GM11168 (cell line): Measurements from ENCODE around the gene SLC23A3.
"Not testable (repeated sequence)": the region's sequence is repeated elsewhere in the genome, so short reads cannot be mapped to it uniquely, and the experiment has no call there.

ENCODE experiments used
- in situ Hi-C: fragments of 300-500 bp; cut with MboI; formaldehyde crosslinking; loops from one replicate; pipeline ENCODE4 v1.12.0; 2022; ENCODE audit warnings: low sequenced_read_pairs; ENCODE audit not compliant: unreplicated experiment

Gene SLC23A3

DNA sequence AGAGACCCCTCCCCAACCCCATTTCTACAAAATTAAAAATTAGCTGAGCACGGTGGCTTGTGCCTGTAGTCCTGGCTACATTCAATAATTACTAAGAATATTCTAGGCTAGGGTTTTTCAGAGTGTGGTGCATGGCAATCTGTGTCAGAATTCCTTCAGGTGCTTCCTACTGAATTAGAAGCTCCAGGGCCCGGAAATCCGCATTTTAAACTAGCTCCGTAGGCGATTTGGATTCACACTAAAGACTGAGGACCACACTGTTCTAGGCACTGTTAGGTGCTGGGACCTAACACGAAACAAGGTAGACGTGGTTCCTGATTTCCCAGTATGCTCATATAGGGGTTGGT lies 36.1 kb upstream of the SLC23A3 start:
- in situ Hi-C loops: no loop called here

DNA sequence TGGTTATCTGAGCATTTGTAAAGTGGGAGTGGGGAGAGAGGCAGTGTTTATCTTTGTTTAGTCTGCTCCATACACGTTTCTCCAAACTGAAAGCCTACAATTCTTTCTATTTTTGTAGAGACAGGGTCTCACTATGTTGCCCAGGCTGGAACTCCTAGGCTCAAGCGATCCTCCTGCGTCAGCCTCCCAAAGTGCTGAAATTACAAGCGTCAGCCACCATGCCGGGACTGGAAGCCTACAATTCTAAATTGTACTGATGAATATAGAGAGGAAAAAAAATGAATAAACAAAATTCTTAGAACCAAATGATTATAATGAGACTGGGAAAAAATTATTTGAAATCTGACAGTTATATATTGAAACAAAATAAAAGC lies 35.3 kb upstream of the SLC23A3 start:
- in situ Hi-C loops: no loop called here

DNA sequence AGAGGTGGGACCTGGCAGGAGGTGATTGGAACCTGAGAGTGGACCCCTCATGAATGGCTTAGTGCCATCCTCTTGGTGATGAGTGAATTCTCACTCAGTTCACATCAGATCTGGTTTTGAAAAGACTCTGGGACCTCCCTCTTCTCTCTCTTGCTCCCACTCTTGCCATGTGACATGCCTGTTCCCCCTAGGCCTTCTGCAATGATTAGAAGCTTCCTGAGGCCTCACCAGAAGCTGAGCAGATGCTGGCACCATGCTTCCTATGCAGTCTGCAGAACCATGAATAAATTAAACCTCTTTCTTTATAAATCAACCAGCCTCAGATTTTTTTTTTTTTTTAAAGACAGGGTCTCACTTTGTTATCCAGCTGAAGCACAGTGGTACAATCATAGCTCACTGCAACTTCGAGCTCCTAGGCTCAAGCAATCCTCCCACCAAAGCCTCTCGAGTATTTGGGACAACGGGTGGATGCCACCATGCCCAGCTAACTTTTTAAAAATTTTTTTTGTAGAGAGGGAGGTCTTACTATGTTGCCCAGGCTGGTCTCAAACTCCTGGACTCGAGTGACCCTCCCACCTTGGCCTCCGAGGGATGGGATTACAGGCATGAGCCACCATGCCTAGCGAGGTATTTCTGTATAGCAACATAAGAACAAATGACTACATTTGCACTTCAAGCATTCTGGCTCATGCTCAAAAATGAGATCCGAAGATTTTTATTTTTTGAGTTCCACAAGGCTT lies 34.8 kb upstream of the SLC23A3 start:
- in situ Hi-C loops: no loop called here

GRCh38 chr2:219201331-219201730 lies 31.5 kb upstream of the SLC23A3 start:
- in situ Hi-C loops: not testable (repeated sequence)

DNA sequence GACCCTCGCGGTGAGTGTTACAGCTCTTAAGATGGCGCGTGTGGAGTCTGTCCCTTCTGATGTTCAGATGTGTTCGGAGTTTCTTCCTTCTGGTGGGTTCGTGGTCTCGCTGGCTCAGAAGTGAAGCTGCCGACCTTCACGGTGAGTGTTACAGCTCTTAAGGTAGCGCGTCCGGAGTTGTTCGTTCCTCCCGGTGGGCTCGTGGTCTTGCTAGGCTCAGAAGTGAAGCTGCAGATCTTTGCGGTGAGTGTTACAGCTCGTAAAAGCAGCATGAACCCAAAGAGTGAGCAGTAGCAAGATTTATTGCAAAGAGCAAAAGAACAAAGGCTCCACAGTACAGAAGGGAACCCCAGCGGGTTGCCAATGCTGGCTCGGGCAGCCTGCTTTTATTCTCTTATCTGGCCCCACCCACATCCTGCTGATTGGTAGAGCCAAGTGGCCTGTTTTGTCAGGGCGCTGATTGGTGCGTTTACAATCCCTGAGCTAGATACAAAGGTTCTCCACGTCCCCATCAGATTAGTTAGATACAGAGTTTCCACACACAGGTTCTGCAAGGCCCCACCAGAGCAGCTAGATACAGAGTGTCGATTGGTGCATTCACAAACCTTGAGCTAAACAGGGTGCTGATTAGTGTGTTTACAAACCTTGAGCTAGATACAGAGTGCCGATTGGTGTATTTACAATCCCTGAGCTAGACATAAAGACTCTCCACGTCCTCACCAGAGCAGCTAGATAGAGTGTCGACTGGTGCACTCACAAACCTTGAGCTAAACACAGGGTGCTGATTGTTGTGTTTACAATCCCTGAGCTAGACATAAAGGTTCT lies 30.9 kb upstream of the SLC23A3 start:
- in situ Hi-C loops: not testable (repeated sequence)

DNA sequence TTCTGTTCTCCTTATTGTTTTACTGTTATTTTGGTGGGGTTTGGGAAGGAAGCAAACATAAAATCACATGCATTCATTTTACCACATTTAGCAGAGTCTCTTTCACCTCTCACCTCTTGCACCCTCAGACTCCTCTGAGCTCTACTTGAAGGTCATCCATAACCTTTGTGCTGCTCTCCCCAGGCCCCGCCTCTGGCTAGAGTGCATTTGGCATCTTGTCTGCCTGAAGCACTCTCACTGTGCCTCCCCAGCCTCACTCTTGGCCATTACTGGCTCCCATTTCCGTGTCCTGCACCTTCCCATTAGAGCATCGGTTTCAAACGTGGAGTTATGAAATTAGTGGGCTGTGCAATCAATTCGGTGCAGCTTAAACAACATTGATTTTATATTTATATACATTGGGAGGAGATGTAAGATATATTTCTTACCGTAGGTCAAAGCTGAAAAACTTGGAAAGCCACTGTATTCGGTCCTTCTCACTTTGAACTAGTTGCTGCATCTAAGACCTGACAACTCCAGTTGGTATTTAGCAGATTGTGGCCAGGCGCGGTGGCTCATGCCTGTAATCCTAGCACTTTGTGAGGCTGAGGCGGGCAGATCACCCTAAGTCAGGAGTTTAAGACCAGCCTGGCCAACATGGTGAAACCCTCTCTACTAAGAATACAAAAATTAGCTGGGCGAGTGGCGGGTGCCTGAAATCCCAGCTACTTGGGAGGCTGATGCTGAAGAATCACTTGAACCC lies 29.8 kb upstream of the SLC23A3 start:
- in situ Hi-C loops: no loop called here

- in situ Hi-C loops: no loop called here
Observed at GRCh38 chr2:219198974-219199373, 29.1 kb upstream of the SLC23A3 start.

GRCh38 chr2:219197388-219197787 lies 27.6 kb upstream of the SLC23A3 start:
- in situ Hi-C loops: no loop called here

DNA sequence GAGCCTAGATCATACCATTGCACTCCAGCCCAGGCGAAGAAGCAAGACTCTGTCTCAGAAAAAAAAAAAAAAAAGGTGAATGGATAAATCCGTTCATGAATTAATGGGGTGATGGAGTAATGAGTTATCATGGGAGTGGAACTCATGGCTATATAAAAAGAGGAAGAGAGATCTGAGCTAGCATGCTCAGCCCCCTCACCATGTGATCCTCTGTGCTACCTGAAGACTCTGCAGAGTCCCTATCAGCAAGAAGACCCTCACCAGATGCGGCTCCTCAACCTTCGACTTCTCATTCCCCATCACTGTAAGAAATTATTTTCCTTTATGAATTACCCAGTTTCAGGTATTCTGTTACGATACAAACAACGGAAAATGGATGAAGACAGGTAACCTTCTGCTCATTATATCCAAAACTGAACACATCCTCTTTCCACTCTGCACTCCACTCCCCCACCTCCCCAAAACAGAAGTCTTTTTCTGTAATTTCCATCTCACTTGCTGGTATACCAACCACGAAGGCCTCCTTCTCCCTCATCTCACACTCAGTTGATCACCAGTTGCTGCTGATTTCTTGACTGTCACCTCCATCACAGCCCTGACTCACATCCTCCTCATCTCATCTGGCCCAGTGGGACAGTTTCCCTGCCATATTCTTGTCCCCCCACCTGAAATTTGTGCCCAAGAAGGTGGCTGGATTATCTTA lies 17.1 kb upstream of the SLC23A3 start:
- in situ Hi-C loops: no loop called here

GRCh38 chr2:219184121-219184520 lies 14.3 kb upstream of the SLC23A3 start:
- in situ Hi-C loops: no loop called here

DNA sequence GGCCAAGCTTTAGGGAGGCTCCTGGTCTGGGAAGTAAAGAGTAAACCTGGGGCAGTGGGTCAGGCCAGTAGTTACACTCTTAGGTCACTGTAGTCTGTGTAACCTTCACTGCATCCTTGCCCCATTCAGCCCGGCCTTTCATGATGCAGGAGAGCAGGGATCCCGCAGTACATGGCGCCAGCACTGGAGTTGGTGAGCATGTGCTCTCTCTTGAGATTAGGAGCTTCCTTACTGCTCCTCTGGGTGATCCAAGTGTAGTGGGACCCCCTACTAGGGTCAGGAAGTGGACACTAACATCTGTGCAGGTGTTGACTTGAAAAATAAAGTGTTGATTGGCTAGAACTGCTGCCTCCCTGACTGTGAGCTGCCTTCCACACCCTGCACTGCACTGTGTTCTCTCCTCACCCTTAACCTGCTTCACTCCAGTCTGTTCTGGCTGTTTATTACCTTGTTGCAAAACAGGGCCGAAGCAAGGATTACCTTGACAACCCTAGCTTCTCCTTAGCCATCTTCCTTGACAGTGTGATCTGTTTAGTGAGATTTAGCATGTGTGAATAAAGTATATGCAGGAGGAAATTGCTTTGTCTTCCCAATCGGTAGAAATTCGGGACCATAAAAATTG lies 13.4 kb upstream of the SLC23A3 start:
- in situ Hi-C loops: no loop called here

- in situ Hi-C loops: no loop called here
Observed at GRCh38 chr2:219182331-219183150, 12.7 kb upstream of the SLC23A3 start.

- in situ Hi-C loops: no loop called here
Observed at GRCh38 chr2:219181531-219181930, 11.7 kb upstream of the SLC23A3 start.

GRCh38 chr2:219180961-219181360 lies 11.1 kb upstream of the SLC23A3 start:
- in situ Hi-C loops: no loop called here

GRCh38 chr2:219179601-219180465 lies 10.0 kb upstream of the SLC23A3 start:
- in situ Hi-C loops: no loop called here

- in situ Hi-C loops: no loop called here
Observed at GRCh38 chr2:219178377-219179175, 8.7 kb upstream of the SLC23A3 start.

GRCh38 chr2:219177552-219178376 lies 7.9 kb upstream of the SLC23A3 start, which contains the start of gene RETREG2:
Gene RETREG2, plus strand, starts transcription at chr2:219178275. Its CDS starts 78 bp downstream, at chr2:219178353.
- in situ Hi-C loops: no loop called here
